GM12864 (cell line): ENCODE data around the gene CNTN1.

ENCODE experiments used
- DNase-seq: peaks from one replicate; pipeline ENCODE4 v3.0.0-alpha.2; 2011; ENCODE audit warnings: low read depth
- H3K4me3 ChIP-seq: 2 replicates; pipeline ENCODE4 v1.5.1; 2011; ENCODE audit warnings: mild to moderate bottlenecking, low read depth, low read length, control low read depth
- CTCF ChIP-seq: IDR thresholded peaks from 2 replicates; pipeline ENCODE4 v1.5.1; 2011; ENCODE audit warnings: low read depth, mild to moderate bottlenecking, moderate library complexity, low read length, control low read depth, inconsistent platforms; ENCODE audit errors: missing control alignments

Gene CNTN1

DNA sequence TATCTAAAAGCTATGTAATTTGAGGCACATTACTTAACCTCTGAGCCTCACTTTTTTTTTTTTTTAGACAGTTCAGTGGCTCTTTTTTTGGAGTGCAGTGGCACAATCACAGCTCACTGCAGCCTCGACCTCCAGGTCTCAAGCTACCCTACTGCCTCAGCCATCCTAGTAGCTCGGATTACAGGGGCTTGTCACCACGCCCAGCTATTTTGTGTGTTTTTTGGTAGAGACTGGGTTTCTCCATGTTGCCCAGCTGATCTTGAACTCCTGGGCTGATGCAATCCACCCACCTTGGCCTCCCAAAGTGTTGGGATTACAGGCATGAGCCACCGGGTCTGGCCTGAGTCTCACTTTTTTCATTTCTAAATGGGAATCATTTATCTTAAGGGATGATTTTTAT lies 303.9 kb downstream of the CNTN1 start:
- DNase-seq, result no peak
- no peak overlapping the region for H3K4me3 ChIP-seq
- no peak for TF ChIP-seq CTCF

GRCh38 chr12:40999210-40999609 lies 307.0 kb downstream of the CNTN1 start:
- no peak for TF ChIP-seq CTCF
- H3K4me3 ChIP-seq, result no peak overlapping the region
- no peak for DNase-seq

DNA sequence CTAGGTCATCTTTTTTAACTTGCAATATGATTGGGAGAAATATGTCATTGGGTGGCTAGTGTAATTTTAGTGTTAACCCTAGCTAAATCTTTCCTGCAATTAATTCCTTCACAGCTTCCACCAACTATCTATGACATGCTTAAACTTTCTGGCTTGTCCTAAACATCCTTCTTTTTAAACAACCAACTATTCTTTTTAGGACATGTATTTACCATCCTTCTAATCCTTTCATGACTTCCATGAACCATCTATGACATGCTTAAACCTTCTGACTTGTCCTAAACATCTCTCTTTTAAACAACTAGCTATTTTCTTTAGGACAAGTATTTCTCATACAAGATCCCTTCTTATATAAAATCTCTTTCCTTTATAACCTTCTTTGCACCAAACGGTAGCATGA lies 316.2 kb downstream of the CNTN1 start:
- no peak for DNase-seq
- TF ChIP-seq CTCF, result no peak
- H3K4me3 ChIP-seq, result no peak overlapping the region

GRCh38 chr12:41011939-41012338 lies 319.7 kb downstream of the CNTN1 start:
- TF ChIP-seq CTCF, result peak; percentile 16
- H3K4me3 ChIP-seq, result no peak overlapping the region
- DNase-seq, result no peak

DNA sequence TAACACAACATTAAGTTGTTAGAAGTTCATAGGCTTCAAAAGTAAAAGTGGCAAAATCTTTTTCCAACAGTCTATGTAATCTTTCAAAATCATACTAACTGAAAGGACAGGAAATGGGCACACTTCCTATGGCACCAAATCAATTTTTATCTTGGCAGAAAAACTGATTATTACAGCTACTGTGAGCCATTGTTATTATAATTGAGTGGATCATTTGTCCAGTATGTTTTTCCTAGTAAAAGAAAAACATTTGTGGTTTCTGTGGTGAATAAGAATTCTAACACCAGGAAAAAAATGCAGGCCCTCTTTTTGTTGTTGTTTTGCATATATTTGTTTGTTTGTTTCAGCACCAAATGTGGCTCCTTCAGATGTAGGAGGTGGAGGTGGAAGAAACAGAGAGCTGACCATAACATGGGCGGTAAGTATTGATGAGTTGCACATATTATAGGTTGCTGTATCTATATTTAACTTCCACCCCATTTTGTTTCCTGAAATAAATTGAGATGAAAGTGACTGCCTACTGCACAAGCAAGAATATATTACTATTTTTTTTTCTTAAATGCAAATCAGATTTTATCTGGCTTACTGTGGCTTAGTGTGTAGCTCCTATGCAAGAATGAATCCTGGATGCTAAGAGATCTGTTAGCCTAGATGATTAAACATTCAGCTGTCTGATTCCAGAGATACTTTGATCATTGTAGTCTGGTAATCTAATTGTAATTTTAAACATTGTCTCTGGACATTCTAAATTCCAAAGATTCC lies 321.8 kb downstream of the CNTN1 start:
- no peak overlapping the region for H3K4me3 ChIP-seq
- DNase-seq, result no peak
- no peak for TF ChIP-seq CTCF

- no peak for TF ChIP-seq CTCF
- DNase-seq, result no peak
- H3K4me3 ChIP-seq, result no peak overlapping the region
Measured at GRCh38 chr12:41014643-41015020, 322.4 kb downstream of the CNTN1 start.

DNA sequence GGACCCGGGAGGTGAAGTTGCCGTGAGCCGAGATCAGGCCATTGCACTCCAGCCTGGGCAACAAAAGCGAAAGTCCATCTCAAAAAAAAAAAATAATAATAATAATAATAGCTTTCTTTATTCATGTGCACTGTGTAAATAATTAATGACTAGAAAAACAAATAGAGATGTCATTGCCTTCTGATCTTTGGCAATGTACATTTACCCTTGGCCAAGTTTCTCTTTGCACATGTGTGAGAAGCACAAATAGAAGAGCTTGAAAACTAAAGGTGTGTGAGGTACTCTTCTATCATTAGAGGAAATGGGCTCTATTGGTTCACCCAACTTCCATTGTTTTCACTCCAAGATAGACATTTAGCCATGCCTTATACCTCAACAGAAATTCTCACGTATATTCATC lies 325.8 kb downstream of the CNTN1 start:
- no peak overlapping the region for H3K4me3 ChIP-seq
- TF ChIP-seq CTCF, result no peak
- DNase-seq, result no peak
